ENCODE results near the gene SLC16A10.
"Not testable (repeated sequence)": the region's sequence is repeated elsewhere in the genome, so short reads cannot be mapped to it uniquely, and the experiment has no call there.

Gene SLC16A10

GRCh38 chr6:111087871-111088667 is 766 bp downstream of the SLC16A10 start:
- DNase-seq: no peak

GRCh38 chr6:111088668-111089003 is 1.3 kb downstream of the SLC16A10 start:
- no peak for DNase-seq

GRCh38 chr6:111090766-111091165 is 3.5 kb downstream of the SLC16A10 start:
- DNase-seq: no peak

GRCh38 chr6:111091987-111092386 is 4.7 kb downstream of the SLC16A10 start:
- DNase-seq: no peak

GRCh38 chr6:111095488-111095887 is 8.2 kb downstream of the SLC16A10 start:
- DNase-seq: not testable (repeated sequence)

GRCh38 chr6:111096246-111096645 is 8.9 kb downstream of the SLC16A10 start:
- DNase-seq: peak; percentile 88

GRCh38 chr6:111098597-111098996 is 11.3 kb downstream of the SLC16A10 start:
- DNase-seq: no peak

GRCh38 chr6:111101987-111102386 is 14.7 kb downstream of the SLC16A10 start:
- no peak for DNase-seq

GRCh38 chr6:111105578-111105977 is 18.3 kb downstream of the SLC16A10 start:
- DNase-seq: peak; percentile 41

GRCh38 chr6:111107589-111107988 is 20.3 kb downstream of the SLC16A10 start:
- no peak for DNase-seq

- DNase-seq: no peak
Observed at GRCh38 chr6:111110036-111110435, 22.7 kb downstream of the SLC16A10 start.

GRCh38 chr6:111113336-111114086 is 26.2 kb downstream of the SLC16A10 start:
- no peak for DNase-seq

GRCh38 chr6:111114087-111114443 is 26.8 kb downstream of the SLC16A10 start:
- DNase-seq: no peak

- DNase-seq: no peak
Observed at GRCh38 chr6:111114482-111114881, 27.2 kb downstream of the SLC16A10 start.

GRCh38 chr6:111118826-111119225 is 31.5 kb downstream of the SLC16A10 start:
- no peak for DNase-seq

- no peak for DNase-seq
Observed at GRCh38 chr6:111119571-111120329, 32.4 kb downstream of the SLC16A10 start.

- no peak for DNase-seq
Observed at GRCh38 chr6:111121789-111122350, 34.6 kb downstream of the SLC16A10 start.

GRCh38 chr6:111122458-111123286 is 35.4 kb downstream of the SLC16A10 start:
- no peak for DNase-seq

- DNase-seq: no peak
Observed at GRCh38 chr6:111124406-111124805, 37.1 kb downstream of the SLC16A10 start.

- DNase-seq: no peak
Observed at GRCh38 chr6:111129013-111129412, 41.7 kb downstream of the SLC16A10 start.

GRCh38 chr6:111131018-111131417 is 43.7 kb downstream of the SLC16A10 start:
- not testable (repeated sequence) for DNase-seq

GRCh38 chr6:111132669-111133068 is 45.4 kb downstream of the SLC16A10 start:
- not testable (repeated sequence) for DNase-seq
